Fibroblast of villous mesenchyme (primary cell): ENCODE measurements around the gene ACOT11. TPM values are rescaled to one million over a fixed set of nuclear protein-coding genes. Genes with fewer than 3 reads are reported as not detected.

ENCODE experiments used
- DNase-seq: peaks from one replicate; pipeline ENCODE4 v3.0.0-alpha.2; 2010; ENCODE audit warnings: low read depth
- H3K4me3 ChIP-seq: 2 replicates; pipeline ENCODE4 v1.5.1; 2011; ENCODE audit warnings: low read depth, mild to moderate bottlenecking, low read length
- total RNA-seq: library from RNA; depleted of rRNA; stranded (reverse); fragments of >200 nt; gene quantifications from 2 replicates; pipeline ENCODE4 v1.2.3, GENCODE V29; 2012
- TF ChIP-seq, protein P1 (sequence below): IDR thresholded peaks from 2 replicates; pipeline ENCODE4 v1.5.1; 2012; ENCODE audit warnings: low read depth, mild to moderate bottlenecking, low read length; ENCODE audit not compliant: insufficient read depth

Gene ACOT11
- total RNA-seq, 1 donor: 2.2 TPM

DNA sequence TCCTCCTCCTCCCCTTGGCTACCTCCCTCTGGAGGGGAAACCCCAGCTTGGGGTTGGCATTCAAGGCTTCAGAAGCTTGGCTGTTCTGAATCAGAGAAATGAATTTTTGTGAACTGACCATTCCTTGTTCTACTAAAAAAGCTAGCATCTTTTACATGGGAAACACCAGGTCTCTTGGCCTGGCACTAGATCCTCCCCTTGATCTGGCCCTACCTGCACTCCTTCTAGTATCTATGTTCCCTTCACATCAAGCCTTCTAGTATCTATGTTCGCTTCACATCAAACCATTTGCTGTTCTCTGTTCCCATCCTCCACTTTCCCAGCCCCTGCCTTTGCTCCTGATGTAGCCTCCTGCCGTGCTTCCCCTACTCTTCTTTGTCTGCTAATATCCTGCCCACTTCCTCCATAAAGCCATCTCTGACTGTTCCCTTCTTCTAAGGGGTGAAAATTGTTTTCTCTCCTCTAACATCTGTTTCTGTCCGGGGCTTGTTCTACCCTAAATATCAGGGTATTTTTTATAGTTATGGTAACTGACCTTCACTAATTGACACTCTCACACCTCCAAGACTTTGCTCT, 49.5 kb downstream of the ACOT11 start:
- DNase-seq: no peak
- no peak overlapping the region for H3K4me3 ChIP-seq
- TF ChIP-seq, protein P1, sequence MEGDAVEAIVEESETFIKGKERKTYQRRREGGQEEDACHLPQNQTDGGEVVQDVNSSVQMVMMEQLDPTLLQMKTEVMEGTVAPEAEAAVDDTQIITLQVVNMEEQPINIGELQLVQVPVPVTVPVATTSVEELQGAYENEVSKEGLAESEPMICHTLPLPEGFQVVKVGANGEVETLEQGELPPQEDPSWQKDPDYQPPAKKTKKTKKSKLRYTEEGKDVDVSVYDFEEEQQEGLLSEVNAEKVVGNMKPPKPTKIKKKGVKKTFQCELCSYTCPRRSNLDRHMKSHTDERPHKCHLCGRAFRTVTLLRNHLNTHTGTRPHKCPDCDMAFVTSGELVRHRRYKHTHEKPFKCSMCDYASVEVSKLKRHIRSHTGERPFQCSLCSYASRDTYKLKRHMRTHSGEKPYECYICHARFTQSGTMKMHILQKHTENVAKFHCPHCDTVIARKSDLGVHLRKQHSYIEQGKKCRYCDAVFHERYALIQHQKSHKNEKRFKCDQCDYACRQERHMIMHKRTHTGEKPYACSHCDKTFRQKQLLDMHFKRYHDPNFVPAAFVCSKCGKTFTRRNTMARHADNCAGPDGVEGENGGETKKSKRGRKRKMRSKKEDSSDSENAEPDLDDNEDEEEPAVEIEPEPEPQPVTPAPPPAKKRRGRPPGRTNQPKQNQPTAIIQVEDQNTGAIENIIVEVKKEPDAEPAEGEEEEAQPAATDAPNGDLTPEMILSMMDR: no peak

DNA sequence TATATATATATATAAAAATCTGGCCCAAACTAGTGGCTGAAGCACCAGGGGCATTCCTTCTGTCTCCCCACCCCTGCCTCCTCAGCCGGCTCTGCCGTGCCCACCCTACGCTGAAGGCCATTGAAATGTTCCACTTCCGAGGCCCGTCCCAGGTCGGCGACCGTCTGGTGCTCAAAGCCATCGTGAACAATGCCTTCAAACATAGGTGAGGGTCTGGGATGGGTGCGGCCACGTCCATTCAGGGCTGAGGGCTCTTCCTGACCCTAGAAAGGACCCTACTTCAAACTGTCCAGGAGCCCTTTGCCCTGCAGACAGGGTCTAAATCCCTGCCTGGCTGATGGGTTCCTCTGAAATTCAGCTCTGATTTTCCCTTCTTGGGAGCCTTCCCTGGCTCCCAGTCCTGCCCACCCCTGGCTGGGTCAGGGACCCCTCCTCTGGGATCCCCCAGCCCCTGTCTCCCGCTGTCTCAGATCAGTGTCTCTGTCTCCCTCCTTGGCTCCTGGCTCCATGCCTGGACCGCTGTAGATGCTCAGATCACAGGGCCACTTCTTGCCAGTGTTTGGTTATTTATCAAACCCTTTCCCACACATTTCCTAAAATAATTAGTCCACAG, 51.3 kb downstream of the ACOT11 start:
- no peak for DNase-seq
- H3K4me3 ChIP-seq: no peak overlapping the region
- TF ChIP-seq, protein P1: no peak

DNA sequence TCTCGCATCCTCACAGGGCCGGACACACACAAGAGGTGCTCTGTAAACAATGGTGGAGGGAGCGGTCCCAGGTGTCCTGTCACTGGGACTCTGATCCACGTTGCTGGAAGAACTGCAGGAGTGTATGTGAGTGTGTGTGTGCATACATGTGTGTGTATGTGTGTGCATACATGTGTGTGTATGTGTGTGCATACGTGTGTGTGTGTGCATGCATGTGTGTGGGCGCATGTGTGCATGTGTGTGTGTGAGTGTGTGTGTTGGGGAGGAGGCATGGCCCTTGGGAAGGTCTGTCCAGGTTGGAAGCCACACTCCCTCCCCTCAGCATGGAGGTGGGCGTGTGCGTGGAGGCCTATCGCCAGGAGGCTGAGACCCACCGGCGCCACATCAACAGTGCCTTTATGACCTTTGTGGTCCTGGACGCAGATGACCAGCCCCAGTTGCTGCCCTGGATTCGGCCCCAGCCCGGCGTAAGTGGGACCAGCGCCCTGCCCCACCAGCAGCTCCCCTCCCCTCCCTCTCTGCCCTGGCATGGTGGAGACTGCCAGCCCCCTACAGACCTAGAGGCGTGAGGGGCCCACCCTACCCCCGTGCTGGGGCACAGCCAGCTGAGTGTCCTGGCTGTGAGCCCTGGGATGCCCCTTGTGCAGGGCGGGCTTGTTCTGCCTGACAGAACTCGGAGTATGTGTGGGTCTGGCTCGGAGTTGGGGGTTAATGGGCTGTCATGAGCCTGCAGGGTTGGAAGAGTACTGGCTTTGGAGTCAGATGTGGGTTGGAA, 53.1 kb downstream of the ACOT11 start:
- DNase-seq: no peak
- TF ChIP-seq, protein P1: no peak
- no peak overlapping the region for H3K4me3 ChIP-seq

DNA sequence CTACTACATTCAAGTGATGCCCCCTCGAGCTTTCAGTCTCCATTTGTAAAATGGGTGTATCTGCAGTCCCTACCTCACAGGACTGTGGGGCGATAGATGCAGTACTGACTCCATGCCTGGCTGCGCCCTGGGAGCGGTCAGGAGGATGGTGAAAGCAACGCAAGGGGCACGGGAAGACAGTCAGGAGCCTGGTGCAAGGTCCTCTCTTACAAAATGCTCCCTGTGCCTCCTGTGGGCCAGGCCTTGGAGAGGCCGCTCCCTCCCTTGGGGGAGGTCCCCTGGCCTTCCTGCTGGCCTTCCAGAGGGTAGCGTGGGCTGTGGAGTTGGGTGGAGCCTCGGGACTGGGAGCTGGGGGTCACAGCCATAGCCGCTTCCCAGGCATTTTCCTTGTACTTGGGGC, 53.7 kb downstream of the ACOT11 start:
- no peak overlapping the region for H3K4me3 ChIP-seq
- TF ChIP-seq, protein P1: no peak
- DNase-seq: no peak

DNA sequence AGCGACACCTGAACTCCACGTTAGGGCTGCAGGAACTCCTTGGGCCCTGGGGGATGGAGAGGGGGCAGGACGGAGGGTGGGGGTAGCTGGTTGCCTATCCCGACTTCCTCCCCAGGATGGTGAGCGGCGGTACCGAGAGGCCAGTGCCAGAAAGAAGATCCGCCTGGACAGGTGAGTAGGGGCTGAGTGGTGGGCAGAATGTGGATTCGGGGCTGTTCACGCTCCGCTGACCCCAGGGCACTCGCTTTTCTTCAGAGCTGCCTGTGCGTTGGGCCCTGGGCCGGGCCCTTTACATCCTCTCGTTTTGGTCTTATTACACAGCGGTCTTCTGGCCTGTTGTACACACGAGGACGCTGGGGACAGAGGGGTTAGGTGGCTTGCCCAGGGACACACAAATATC, 54.5 kb downstream of the ACOT11 start:
- TF ChIP-seq, protein P1: no peak
- DNase-seq: no peak
- no peak overlapping the region for H3K4me3 ChIP-seq

DNA sequence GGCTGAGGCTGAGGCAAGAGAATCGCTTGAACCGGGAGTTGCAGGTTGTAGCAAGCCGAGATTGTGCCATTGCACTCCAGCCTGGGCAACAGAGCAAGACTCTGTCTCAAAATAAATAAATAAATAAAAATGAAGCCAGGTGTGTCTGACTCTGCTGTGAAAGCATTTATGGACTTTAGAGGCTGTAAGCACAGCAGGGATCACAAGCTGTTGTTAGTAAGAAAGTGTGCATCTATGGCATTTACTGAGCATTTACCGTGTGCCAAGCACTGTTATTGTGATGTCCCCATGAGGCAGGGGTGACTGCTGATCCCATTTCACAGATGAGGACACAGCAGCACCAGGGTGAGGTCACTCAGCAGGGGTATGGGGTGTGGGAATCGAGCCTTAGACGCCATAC, 55.2 kb downstream of the ACOT11 start:
- no peak for DNase-seq
- no peak overlapping the region for H3K4me3 ChIP-seq
- TF ChIP-seq, protein P1: no peak
